ENCODE measurements around the gene EFNA4.

Gene EFNA4

GRCh38 chr1:155052439-155053395, 10.8 kb upstream of the EFNA4 start:
- DNase-seq (ENCODE audit: low read depth), result no peak

- no peak for DNase-seq (ENCODE audit: low read depth)
Measured at GRCh38 chr1:155053531-155054105, 9.9 kb upstream of the EFNA4 start.

DNA sequence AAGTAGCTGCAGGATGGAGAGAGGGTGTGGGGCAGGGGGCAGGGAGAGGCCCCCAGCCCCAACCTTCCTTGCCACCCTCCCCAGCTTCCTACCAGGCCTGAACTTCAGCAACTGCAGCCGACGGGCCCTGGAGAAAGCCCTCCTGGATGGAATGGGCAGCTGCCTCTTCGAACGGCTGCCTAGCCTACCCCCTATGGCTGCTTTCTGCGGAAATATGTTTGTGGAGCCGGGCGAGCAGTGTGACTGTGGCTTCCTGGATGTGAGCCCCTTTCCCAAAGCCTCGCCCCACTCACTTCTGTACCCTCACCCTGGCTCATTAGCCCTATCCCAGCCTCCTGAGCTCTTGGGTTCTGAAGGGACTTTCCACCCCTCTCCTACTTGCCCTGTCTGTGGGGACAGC, 6.4 kb upstream of the EFNA4 start:
- no peak for DNase-seq (ENCODE audit: low read depth)

- DNase-seq (ENCODE audit: low read depth), result no peak
Measured at GRCh38 chr1:155057788-155058211, 5.7 kb upstream of the EFNA4 start.

DNA sequence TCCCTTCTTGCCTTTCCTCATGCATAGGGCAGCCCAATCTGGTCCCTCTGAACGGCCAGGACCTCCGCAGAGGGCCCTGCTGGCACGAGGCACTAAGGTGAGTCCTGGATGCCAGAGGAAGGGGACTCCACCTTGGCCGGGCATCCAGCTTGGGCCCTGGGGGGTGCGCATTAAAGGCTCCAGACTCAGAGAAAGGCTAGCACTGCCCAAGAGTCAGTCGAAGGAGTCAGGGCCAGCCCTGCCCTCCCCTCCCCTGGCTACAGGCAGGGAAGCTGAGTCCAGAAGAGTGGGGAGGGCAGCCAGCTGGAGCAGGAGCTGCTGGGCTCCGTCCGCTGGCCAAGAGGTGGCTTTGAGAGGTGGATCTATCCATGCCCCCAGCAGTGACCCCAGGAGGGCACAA, 2.8 kb upstream of the EFNA4 start:
- no peak for DNase-seq (ENCODE audit: low read depth)

GRCh38 chr1:155061381-155062150, 2.0 kb upstream of the EFNA4 start:
- peak; percentile 91 for DNase-seq (ENCODE audit: low read depth)

DNA sequence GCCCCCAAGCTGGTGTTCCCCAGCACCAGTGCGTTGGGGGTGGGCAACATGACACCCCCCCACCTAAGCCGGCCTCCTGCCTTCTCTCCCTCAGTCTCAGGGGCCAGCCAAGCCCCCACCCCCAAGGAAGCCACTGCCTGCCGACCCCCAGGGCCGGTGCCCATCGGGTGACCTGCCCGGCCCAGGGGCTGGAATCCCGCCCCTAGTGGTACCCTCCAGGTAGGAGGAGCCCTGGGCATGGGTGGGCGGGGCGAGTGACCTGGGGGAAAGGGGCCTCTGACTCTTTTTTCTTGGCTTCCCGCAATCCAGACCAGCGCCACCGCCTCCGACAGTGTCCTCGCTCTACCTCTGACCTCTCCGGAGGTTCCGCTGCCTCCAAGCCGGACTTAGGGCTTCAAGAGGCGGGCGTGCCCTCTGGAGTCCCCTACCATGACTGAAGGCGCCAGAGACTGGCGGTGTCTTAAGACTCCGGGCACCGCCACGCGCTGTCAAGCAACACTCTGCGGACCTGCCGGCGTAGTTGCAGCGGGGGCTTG, 1.3 kb upstream of the EFNA4 start:
- DNase-seq (ENCODE audit: low read depth), result no peak

GRCh38 chr1:155062702-155063411, 683 bp upstream of the EFNA4 start:
- peak; percentile 83 for DNase-seq (ENCODE audit: low read depth)

DNA sequence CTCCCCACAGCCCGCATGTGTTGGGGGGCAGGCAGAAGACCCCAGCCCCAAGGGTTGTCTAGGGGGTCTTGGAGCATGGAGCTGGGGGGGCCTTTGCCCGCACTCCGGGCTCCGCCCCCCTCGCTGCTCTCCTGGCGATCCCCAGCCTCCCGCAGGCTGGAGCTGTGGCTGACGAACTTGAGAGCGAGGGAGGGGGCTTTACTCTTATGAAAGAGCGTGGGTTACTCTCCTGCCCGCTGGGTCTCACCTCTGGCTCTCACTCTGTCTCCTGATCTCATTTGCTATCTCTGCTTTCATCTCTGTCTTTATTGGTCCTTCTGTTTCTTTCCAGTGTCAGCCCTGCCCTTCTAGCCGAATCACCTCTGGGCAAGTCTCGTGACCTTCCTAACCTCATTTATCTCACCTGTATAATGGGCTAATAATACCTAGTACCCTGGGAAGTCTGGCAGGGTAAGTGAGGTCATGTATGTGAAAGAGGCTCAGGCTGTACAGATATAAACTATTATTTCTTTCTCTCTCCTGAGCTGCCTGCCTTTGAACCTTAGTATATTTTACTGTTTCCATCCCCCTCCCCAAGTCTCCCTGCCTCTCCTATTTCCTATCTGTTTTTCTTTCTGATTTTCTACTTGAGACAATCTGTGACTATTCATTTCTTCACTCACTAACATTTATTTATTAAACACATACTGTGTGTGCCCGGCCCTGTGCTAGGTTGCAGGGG, 731 bp downstream of the EFNA4 start:
- DNase-seq (ENCODE audit: low read depth), result no peak

GRCh38 chr1:155064832-155065429, 1.4 kb downstream of the EFNA4 start:
- no peak for DNase-seq (ENCODE audit: low read depth)

DNA sequence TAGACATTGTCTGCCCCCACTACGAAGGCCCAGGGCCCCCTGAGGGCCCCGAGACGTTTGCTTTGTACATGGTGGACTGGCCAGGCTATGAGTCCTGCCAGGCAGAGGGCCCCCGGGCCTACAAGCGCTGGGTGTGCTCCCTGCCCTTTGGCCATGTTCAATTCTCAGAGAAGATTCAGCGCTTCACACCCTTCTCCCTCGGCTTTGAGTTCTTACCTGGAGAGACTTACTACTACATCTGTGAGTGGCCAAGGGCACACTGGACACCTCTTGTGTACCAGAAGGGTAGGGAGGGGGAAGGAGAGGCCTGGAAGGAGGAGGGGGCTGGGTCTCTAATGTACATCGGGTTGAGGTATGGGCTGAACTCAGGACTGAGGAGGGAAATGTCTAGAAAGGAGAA, 3.2 kb downstream of the EFNA4 start:
- no peak for DNase-seq (ENCODE audit: low read depth)

DNA sequence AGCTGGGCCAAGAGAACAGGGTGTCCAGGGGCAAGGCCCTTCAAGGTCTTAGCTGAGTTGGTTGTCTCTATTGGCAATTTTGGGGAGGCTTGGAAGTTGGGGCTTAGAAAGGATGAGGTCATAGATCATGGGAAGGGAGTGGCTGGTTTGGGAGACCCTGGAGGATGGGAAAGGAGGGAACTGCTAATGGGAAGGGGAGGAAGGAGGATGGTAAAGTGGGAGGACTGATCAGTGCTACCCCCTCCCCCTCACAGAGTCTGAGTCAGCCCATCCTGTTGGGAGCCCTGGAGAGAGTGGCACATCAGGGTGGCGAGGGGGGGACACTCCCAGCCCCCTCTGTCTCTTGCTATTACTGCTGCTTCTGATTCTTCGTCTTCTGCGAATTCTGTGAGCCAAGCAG, 5.1 kb downstream of the EFNA4 start:
- no peak for DNase-seq (ENCODE audit: low read depth)

GRCh38 chr1:155069551-155070157, 6.1 kb downstream of the EFNA4 start:
- no peak for DNase-seq (ENCODE audit: low read depth)

- no peak for DNase-seq (ENCODE audit: low read depth)
Measured at GRCh38 chr1:155070158-155070621, 6.7 kb downstream of the EFNA4 start.

DNA sequence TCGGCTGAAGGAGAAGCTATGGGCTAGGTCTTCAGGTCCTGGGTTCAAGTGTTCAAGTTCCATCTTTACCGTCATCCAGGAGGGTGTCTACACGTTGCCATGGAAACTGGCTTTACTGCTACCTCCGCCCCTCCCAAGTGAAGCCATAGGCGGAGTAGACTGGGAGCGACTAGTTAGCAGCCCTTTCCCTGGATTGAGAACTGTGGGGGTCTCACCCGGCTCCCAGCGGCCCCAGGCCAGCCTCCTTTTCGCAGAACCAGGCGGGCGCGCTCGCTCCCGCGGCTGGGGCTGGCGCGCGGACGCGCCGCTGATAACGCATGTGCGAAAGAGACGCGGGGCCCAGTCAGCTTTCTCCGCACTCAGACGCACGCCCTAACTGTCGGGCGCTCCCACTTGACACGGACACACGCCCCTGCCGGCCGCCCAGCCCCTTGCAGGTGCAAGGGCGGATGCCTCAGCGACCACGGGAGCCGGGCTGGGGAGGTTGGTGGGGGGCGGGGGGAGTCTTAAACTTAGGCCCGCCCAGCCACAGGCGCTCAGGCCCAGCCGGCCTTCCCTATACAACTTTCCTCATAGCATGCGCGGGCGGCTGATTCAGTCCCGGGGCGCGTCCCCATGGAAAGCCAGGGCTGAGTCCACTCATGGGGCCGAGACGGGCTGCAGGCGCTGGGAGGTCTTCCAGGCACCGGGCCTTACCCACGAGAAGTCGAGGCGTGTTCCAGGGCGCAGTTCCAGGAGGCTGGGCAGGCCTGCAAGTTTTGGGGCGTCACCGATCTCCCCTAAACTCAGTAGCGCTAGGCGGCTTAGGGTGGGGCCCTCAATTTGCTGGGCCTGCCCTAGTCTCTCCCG, 7.4 kb downstream of the EFNA4 start:
- DNase-seq (ENCODE audit: low read depth), result peak; percentile 73

- no peak for DNase-seq (ENCODE audit: low read depth)
Measured at GRCh38 chr1:155071701-155072100, 8.2 kb downstream of the EFNA4 start.

- no peak for DNase-seq (ENCODE audit: low read depth)
Measured at GRCh38 chr1:155072531-155073289, 9.2 kb downstream of the EFNA4 start.

All from activated T-cell treated with anti-CD3 and anti-CD28 coated beads for 48 hours (primary cell).